Measurements from ENCODE around the gene TBC1D23. TPM values are rescaled to one million over a fixed set of nuclear protein-coding genes. Genes with fewer than 3 reads are reported as not detected.
"Not testable (repeated sequence)": the region's sequence is repeated elsewhere in the genome, so short reads cannot be mapped to it uniquely, and the experiment has no call there.

The TBC1D23 gene
- total RNA-seq (2014; rRNA removed; shearing (Covaris generic); ENCODE audit: low replicate concordance), result 7.0 and 8.9 TPM in 2 replicates

DNA sequence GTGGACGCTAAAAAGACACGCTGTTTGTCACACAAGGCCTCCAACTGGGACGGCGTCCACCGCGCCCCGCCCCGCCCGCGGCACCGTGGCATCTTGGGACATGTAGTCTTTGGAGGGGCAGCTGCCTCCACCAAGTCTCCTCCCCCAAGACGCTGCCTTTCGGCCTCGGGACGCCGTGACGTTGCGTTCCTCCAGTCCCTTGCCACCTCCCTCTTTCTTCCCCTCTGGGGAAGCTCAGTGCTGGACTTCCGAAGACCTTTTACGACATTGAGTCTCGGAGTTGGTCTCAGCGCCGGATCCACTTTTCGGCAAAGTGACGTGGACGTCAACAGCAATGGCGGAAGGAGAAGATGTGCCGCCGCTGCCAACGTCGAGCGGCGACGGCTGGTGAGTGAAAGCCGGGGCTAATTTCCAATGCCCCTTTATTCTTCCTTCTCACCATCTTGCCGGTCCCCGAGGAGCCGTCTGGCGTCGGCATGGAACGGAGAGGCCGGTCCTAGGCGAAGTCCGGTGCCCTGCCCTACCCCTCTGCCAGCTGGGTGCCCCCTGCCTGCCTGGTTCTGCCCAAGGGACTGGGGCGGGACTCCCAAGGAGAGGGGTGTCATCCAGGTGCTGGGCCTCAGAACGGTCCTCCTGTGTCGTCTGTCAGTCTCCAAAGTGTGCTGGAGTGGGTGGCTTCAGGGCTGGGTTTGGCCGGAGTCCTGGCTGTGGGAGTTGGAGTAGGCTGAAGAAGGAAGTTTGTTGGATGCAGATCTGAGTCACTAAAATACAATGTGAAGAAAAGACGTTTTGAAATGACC, at the start of gene TBC1D23:
TSS of gene TBC1D23 (plus strand) at position 308 of the 800 bp plus-strand sequence. CDS start at position 335, 27 bp downstream.
- in situ Hi-C loops (cut with HindIII; ENCODE audit: low pct_unique_long_range_greater_than_20kb, low sequenced_read_pairs), result no loop called here
- peak; percentile 98 for DNase-seq (ENCODE audit: low read depth)

DNA sequence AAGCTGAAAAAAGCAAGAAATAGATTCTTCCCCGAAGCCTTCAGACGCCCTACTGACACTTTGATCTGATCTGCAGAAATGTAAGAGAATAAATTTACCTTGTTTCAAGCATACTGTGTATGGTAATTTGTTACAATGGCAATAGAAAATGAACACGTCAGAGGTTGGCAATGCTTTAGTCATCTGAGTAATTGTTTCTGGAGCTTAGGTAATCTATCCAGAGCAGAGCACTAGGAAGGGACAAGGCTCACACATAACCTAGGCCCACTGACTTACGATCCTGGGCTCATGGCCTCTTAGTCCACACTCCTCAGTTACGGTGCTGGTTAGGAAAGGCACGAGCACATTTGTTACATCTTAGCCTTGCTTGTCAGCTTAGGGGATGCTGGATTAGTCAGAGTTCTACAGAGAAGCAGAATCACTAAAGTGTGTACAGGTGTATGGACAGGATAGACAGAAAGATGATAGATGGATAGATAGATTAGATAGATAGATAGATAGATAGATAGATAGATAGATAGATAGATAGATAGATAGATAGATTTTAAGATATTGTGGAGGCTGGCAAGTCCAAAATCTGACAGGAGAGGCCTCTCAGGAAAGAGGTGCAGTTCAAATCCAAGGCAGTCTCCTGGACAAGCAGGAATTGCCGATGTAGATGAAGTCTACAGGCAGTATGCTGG, 46.8 kb upstream of the TBC1D23 start:
- no peak for DNase-seq (ENCODE audit: low read depth)
- in situ Hi-C loops (cut with HindIII; ENCODE audit: low pct_unique_long_range_greater_than_20kb, low sequenced_read_pairs), result no loop called here

DNA sequence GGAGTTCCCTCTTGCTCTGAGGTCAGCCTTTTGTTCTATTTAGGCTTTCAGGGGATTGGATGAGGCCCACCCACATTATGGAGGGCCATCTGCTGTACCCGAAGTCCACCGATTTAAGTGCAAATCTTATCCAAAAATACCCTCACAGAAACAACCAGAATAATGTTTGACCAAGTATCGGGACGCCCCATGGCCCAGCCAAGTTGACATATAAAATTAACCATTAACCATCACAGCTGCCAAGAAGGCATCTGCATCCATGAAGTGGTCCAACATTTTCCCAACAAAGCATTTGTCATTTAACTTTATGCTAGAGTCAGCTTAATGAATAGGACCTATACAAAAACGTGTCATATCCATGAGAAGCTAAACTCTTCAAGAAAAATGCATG, 46.2 kb upstream of the TBC1D23 start:
- in situ Hi-C loops (cut with HindIII; ENCODE audit: low pct_unique_long_range_greater_than_20kb, low sequenced_read_pairs), result no loop called here
- no peak for DNase-seq (ENCODE audit: low read depth)

DNA sequence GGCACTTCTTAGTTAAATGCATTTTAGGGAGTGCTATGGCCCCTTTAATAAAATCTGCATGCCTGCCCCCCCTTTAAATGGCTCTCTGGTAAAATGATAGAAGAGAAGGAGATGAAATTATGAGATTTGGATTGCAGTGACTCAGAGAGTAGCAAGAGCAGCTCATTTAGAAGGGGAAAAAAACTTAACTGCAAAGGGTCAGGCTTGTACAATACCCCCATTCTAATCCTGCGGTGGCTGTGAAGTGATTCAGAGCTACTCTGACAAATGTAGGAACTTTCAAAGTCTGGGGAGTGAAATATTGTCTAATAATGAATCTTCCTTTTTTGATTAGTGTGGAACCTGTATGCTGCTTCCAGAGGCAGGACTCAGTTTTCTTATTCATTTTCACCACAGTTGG, 44.1 kb upstream of the TBC1D23 start:
- no peak for DNase-seq (ENCODE audit: low read depth)

DNA sequence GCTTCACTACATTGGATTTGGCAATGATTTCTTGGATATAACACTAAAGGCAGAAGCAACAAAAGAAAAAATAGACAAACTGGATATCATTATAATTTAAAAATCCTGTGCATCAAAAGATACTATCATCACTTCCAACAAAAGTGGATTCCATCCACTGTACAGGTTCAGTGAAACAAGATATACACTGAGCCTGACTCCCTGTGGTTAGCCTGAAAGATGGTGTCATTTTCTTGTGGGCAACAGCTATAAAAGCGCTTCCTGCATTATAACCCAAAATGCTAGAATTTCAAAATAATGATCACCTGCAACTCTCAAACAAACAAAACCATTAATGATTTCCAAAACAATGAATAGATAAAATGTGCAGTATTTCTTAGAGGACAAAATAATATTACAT, 39.6 kb upstream of the TBC1D23 start:
- DNase-seq (ENCODE audit: low read depth), result no peak
- in situ Hi-C loops (cut with HindIII; ENCODE audit: low pct_unique_long_range_greater_than_20kb, low sequenced_read_pairs), result no loop called here

More for the DNA sequence above, 44.1 kb upstream of the TBC1D23 start:
- in situ Hi-C loops (cut with HindIII; ENCODE audit: low pct_unique_long_range_greater_than_20kb, low sequenced_read_pairs), result no loop called here

DNA sequence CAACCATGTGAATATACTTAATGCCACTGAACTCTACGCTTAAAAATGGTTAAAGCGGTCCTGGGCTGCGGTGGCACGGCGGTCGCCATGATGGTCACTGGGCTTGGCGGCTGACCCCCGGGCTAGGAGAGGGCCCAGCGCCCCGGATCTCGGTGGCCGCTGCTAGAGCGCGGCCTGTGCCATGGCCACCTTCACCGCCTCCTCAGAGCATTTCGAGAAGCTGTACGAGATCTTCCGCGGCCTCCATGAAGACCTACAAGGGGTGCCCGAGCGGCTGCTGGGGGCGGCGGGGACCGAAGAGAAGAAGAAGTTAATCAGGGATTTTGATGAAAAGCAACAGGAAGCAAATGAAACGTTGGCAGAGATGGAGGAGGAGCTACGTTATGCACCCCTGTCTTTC, 35.6 kb upstream of the TBC1D23 start:
- in situ Hi-C loops (cut with HindIII; ENCODE audit: low pct_unique_long_range_greater_than_20kb, low sequenced_read_pairs), result no loop called here
- DNase-seq (ENCODE audit: low read depth), result no peak

DNA sequence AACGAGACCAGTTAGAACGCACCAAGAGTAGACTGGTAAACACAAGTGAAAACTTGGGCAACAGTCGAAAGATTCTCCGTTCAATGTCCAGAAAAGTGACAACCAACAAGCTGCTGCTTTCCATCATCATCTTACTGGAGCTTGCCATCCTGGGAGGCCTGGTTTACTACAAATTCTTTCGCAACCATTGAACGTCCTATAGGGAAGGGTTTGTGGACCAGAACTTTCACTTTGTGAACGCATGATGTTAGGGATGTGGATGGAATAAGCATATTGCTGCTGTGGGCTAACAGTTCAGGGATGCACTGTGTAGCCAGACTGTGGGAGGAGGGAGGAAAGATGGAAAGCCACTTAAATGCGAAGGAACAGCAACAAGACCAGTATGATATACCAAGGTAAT, 34.9 kb upstream of the TBC1D23 start:
- no peak for DNase-seq (ENCODE audit: low read depth)
- in situ Hi-C loops (cut with HindIII; ENCODE audit: low pct_unique_long_range_greater_than_20kb, low sequenced_read_pairs), result no loop called here

DNA sequence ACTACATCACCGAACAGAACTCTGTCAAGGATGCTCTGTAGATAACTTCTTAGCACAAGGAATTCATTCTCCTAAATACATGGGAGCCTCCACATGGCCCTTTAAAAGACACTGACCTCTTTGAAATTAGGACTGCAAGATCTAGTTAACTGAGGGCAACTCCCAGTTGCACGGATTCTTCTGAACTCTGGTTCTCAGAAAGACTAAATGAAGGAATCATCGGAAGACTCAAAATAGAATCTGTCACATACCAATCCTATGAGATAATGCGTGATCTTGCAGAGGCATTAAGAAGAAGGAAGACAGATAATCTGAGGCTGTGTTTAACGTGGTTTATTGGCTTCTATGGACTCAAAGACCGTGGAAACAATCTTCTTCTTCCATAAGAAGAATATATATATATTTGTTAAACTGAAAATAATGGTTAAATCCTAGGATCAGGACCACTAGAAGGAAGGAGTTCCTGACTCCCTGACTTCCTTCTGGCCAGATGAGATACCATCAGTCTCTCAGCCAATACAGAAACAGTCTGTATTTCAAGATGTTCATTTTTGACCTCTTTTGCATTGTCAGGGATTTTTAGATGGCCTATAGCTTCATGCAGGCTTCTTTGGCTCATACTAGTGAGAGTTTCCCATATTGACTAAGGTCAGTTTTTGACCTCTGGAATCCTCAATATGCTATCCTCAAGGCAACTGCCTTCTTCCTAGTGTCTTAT, 33.9 kb upstream of the TBC1D23 start:
- in situ Hi-C loops (cut with HindIII; ENCODE audit: low pct_unique_long_range_greater_than_20kb, low sequenced_read_pairs), result no loop called here
- DNase-seq (ENCODE audit: low read depth), result no peak

DNA sequence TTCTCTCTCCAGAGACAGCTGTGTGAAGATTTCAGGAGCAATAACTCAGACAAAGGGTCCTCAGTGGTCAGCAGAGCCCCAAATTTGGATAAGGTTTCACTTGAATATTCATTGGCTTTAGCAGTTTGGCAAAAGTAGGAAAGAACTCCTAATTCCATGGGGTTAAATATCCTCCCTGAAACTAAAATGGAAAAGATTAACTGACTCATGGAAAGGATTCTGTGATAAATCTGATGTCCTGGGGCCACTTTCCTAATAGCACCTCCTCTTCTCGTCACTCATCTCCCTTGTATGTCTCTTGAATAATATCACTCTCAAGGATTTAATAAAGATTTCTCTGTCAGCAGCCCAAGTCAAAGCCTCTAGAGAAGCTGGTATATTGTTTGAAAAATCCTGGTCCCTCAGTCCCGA, 33.3 kb upstream of the TBC1D23 start:
- in situ Hi-C loops (cut with HindIII; ENCODE audit: low pct_unique_long_range_greater_than_20kb, low sequenced_read_pairs), result no loop called here
- DNase-seq (ENCODE audit: low read depth), result no peak

DNA sequence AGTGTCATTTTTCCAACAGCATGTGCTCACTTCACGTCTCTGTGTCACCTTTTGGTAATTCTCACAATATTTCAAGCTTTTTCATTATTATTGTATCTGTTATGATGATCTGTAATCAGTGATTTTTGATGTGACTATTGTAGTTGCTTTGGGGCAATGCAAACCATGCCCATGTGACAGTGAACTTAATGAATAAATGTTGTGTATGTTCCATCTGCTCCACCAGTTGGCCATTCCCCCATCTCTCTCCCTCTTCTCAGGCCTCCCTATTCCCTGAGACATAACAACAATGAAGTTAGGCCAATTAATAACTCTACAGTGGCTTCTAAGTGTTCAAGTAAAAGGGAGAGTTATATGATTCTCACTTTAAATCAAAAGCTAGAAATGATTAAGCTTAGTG, 32.5 kb upstream of the TBC1D23 start:
- DNase-seq (ENCODE audit: low read depth), result no peak
- in situ Hi-C loops (cut with HindIII; ENCODE audit: low pct_unique_long_range_greater_than_20kb, low sequenced_read_pairs), result no loop called here

DNA sequence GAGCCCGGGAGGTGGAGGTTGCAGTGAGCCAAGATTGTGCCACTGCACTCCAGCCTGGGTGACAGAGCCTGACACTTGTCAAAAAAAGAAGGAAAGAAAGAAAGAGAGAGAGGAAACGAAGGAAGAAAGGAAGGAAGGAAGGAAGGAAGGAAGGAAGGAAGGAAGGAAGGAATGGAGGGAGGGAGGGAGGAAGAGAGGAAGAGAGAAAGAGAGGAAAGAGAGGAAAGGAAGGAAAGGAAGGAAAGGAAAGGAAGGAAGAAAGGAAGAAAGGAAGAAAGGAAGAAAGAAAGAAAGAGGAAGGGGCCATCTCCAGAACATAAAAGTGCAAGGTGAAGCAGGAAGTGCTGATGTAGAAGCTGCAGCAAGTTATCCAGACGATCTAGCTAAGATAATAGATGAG, 31.6 kb upstream of the TBC1D23 start:
- DNase-seq (ENCODE audit: low read depth); in situ Hi-C loops (cut with HindIII; ENCODE audit: low pct_unique_long_range_greater_than_20kb, low sequenced_read_pairs): not testable (repeated sequence)

DNA sequence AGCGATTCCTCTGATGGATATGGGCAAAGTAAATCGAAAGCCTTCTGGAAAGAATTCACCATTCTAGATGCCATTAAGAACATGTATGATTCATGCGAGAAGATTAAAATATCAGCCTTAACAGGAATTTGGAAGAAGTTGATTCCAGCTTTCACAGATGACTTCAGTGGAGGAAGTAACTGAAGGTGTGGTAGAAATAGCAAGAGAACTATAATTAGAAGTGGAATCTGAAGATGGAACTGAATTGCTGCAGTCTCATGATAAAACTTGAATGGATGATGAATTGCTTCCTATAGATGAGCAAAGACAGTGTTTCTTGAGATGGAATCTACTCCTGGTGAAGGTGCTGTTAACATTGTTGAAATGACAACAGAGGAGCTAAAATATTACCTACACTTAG, 30.1 kb upstream of the TBC1D23 start:
- no peak for DNase-seq (ENCODE audit: low read depth)
- in situ Hi-C loops (cut with HindIII; ENCODE audit: low pct_unique_long_range_greater_than_20kb, low sequenced_read_pairs), result no loop called here

DNA sequence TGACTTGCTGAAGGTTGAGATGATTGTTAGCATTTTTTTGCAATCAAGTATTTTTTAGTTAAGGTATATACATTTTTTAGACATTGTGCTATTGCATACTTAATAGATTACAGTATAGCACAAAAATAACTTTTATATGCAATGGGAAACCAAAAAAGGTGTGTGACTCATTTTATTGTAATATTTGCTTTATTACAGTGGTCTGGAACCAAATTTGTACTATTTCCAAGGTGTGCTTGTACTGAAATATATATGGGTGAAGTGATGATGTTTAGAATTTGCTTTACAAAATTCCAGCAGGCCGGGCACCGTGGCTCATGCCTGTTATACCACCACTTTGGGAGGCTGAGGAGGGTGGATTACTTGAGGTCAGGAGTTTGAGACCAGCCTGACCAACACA, 29.1 kb upstream of the TBC1D23 start:
- no peak for DNase-seq (ENCODE audit: low read depth)
- in situ Hi-C loops (cut with HindIII; ENCODE audit: low pct_unique_long_range_greater_than_20kb, low sequenced_read_pairs), result no loop called here

DNA sequence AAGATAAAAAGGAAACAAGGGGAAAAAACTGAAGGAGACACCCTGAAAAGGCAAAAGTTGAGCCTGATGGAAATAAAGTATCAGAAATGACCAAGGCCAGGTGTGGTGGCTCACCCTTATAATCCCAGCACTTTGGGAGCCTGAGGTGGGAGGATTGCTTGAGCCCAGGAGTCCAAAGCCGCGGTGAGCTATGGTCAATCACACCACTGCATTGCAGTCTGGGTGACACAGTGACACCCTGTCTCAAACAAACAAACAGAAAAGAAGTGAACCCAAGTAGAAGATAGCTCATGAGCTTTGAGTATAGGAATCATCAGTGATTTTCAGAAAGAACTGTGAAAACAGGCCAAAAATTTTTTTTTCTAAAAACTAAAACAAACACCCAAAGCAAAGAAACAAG, 26.4 kb upstream of the TBC1D23 start:
- in situ Hi-C loops (cut with HindIII; ENCODE audit: low pct_unique_long_range_greater_than_20kb, low sequenced_read_pairs), result no loop called here
- DNase-seq (ENCODE audit: low read depth), result no peak

DNA sequence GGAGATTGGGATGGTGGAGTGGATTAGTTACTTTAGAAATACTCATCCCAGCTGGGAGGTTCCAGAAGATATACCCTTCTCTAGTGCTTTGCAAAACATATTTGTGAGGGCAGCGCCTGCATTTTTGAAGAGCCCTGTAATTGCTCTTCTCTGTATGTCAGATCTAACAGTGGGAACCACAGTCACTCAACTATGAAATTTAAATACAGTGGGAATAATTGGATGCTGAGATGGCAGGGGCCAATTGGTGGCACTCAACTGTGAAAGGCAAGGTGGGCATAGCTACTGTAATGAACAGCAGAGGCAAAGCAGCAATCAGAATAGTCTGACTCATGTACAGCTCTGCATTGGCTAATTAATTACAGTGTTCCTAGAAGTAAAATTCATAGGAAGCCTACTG, 22.2 kb upstream of the TBC1D23 start:
- in situ Hi-C loops (cut with HindIII; ENCODE audit: low pct_unique_long_range_greater_than_20kb, low sequenced_read_pairs), result no loop called here
- DNase-seq (ENCODE audit: low read depth), result no peak

DNA sequence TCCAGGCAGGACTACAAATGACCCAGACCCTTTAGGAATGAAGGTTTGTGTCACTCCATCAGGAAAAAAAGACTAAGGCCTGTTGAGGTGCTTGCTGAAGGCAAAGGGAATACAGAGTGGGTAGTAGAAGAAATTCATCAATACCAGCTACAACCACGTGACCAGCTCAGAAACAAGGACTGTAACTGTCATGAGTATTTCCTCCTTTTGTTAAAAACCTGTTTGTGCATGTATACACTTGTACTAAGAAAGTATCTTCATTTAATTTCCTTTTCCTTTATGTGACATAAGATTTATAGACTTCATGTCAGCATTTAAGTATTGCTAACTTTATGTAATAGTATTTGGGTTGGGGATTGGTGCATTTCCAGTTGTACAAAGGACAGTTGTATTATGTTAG, 18.3 kb upstream of the TBC1D23 start:
- DNase-seq (ENCODE audit: low read depth); in situ Hi-C loops (cut with HindIII; ENCODE audit: low pct_unique_long_range_greater_than_20kb, low sequenced_read_pairs): not testable (repeated sequence)

DNA sequence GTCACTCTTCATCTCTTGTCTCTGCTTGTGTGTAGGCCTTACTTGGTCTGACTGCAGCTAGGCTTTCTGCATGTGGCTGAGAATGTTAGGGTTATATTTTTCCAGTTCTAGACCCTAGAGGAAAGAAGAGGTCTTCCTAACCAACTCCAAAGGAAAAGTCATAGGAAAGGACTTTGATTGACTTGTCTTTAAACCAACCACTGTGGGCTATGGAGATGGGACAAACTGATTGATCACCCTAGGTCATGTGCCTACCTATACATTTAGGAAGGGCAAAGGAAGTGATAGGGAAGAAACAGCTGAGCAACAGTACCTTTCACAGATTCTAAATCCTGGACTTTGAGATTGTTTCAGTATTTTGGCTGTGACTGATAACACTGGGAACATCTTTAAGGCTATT, 16.5 kb upstream of the TBC1D23 start:
- in situ Hi-C loops (cut with HindIII; ENCODE audit: low pct_unique_long_range_greater_than_20kb, low sequenced_read_pairs), result no loop called here
- DNase-seq (ENCODE audit: low read depth), result no peak

DNA sequence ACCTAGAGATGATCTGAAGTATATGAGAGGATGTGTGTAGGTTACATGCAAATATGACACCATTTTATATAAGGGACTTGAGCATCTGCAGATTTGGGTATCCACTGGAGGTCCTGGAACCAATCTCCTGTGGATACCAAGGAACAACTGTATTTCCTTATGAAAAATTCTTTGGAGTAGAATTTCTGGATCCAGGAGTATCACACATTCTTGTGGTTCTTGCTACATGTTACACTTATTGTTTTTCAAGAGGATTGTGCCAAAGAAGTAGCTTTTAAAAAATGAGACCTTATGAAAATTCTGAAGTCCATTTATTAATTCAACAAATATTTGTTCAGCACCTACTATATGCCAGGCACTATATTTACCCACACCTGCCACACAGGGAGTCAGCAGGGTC, 15.7 kb upstream of the TBC1D23 start:
- no peak for DNase-seq (ENCODE audit: low read depth)
- in situ Hi-C loops (cut with HindIII; ENCODE audit: low pct_unique_long_range_greater_than_20kb, low sequenced_read_pairs), result no loop called here

DNA sequence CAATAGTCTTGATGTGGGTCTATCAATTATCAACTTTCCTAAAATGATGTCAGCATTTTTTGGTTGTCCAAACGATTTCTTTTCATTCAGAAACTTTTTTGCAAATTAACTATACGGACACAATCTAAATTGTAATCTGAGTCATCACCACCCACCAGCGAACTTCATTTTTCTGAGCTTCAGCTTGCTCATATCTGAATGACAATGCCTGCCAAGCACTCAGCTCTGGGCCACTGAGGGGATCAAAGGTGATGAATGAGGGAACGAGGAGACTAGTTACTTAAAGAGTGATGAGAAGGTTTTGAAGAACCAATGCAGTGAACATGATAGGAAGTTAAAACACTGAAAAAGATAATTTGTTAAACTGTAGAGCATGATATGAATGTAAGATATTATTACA, 14.9 kb upstream of the TBC1D23 start:
- in situ Hi-C loops (cut with HindIII; ENCODE audit: low pct_unique_long_range_greater_than_20kb, low sequenced_read_pairs), result no loop called here
- no peak for DNase-seq (ENCODE audit: low read depth)
